HG02870 (cell line): Measurements from ENCODE around the gene KIF21A.
"Not testable (repeated sequence)": the region's sequence is repeated elsewhere in the genome, so short reads cannot be mapped to it uniquely, and the experiment has no call there.

ENCODE experiments used
- ATAC-seq: cut with Tn5 transposase; IDR thresholded peaks from one replicate; pipeline ENCODE4 v1.9.1; 2021; ENCODE audit warnings: mild to moderate bottlenecking, moderate library complexity; ENCODE audit not compliant: unreplicated experiment

KIF21A gene

DNA sequence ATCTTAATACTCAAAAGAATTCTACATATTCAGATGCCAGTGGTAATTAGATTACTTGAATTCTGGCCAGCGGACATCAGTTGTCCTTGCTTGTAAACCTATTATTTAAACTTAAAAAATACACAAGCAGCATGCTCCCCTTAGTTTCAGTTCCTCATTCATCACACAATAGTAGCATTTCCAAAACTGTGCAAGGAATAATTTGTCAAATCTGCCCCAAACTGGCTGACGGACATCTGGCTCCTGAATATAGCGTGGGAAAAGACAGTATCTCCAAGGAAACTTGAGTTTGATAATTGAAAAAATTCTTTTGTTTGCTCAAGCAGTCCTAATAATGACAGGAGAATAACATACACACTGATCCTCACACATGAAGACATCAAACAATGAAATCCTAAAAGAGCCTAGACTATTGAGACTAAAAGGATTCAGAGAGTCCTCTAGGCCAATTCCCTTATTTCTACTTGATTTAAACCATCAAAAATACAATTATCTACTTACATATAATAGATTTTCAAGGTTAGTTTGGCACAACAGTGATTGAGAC, 90.4 kb downstream of the KIF21A start:
- no peak for ATAC-seq

DNA sequence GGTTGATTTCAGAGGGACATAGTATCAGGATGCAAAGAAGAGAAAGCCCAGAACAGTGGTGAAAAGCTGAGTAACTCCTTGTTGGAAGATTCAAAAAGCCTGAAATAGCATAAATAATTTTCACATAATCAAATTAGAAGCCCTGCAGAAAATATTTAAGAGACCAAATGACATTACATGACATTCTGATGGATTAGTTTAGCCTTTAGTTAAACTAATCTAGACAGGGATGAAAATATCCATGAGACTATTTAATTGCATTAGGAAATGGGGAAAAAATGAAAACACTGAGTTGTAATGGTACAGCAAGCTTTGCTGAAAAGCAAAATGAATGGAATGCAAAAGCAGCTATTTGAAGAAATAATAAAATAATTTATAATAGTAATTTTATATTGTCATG, 91.8 kb downstream of the KIF21A start:
- ATAC-seq: no peak

DNA sequence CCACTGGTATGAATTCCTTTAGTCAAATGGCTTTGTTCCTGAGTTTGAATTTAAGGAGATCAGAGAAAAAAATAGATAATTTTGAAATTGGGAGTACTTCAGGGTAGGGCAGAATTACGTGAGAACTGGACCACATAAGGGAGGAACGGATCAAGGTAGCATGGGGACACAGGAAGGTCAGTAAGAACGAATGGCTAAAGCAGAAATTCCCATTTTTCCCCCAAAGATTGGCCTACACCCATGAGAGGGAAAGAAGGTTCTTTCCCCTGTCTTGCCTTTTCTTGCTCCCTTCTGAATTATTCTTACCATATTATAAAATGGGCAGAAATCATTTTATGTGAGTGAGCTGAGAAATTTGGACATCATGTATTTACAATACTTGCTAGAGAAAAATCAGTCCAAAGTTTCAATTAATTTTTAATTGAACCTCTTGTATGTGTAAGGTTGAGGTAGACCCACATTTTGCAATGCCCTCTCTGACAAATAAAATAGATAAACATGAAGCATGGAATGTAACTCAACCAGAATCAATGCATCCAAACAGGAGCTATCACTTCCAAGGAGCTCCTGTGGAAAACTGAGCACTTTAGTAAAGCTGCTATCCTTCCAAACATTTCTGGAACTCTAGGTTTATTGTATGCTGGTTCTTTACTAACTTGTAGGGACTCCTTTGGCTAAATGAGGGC, 93.8 kb downstream of the KIF21A start:
- ATAC-seq: no peak

DNA sequence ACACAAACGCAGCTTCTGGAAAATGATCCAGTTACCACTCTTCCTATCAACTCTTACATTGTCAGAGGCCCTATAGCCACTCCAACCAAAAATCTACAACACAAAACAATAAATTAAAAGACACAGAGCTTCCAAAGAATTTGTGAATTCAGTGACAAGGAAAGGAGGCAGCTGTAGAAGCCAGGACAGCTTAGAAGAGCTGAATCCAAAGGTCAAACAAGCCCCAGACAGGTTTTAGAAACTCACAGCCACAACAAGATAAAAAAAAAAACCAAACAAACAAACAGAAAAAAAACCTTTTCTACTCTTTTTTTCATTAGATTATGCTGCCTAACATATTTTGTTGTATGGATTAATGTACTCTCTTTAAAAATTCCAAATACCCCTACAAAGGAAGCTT, 94.4 kb downstream of the KIF21A start:
- no peak for ATAC-seq

DNA sequence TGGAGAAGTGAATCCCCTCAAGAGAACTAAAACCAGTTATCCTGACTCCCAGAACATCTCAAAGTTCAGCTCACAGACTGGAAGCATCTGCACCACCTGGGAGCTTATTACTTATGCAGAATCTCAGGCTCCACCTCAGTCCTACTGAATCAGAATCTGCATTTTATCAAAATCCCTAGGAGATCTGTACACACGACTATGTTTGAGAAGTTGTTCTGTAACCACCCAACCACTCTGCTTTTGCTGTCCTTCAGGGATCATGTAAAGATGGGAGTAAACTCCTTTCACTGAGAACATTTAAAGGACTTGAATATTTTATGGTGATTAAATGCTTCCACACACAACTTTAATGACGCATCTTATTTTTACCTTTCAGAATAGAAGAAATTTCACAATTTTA, 98.0 kb downstream of the KIF21A start:
- ATAC-seq: no peak

DNA sequence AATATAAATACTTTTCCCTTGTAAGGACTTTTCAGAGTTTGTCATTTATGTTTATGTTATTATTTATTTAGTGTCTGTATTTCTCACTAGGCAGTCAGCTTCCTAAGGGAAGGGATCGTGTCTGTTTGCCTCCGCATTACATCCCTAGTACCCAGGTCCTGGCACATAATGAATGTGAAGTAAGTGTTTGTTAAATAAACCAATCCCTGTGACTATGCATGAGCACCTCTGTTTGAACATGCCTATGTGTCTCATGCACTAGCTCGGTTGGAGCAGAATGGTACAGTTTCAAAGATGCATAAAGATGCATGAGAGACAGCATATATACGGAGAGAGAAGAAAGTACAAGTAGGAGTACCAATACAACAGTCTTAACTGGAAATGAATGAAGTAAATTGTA, 99.3 kb downstream of the KIF21A start:
- no peak for ATAC-seq

DNA sequence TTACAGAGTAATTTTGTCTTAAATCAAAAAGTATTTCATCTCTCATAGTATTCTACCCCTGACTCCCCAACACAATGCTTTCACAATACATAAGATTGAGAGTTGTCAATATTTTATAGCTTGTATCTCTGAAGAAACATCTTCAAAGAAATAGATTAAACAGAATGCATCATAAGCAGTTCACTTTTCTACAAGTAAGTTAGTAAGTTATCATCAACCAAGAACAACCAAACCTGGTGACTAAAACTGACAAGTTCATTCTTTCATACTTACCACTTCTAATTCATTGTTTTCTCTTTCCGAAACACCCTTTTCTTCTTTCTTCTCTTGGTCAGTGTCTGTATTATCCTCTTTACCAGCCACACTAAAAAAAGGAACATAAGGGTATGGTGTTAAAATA, 101.2 kb downstream of the KIF21A start:
- no peak for ATAC-seq

DNA sequence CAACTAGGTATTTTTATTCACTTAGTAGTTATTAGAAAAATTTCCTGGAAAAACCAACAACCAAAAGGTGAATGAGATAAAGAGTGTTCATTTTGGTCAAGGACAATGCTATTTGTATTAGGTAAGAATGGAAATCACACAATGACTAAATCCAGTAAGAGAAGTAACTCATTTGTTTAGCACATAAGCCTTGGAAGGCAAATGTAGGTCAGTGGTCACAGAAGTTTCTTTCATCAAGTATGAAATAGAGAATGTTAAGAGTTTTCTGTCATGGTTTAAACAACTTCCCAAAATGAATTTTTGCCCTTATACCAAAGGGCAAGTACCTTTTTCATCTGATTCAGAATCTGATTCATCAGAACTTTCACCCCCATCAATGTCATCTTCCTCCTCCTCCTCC, 101.7 kb downstream of the KIF21A start:
- peak; percentile 95 for ATAC-seq

DNA sequence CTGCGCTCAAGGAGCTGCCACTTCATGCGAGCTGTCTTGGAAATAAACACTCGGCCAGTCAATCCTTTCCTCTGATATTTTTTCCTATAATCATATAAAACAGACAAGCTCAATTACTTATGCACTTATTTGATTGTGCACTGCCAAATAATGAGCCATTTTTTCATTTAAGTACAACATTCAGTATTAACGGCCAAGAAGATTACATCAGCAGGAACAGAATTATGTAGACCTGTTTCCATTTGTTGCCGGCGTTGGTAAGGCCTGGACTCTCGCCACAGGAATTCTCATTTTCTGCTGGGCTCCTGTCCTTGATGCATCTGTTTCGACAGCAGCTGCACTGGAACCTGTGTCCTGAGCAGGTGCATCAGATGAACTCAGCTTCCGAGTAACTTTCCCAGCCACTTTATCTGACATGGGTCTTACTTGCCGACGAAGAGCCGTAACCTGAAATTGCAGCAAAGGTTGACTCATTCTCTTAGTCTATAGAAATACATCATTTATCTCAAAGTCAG, 110.2 kb downstream of the KIF21A start:
- no peak for ATAC-seq

DNA sequence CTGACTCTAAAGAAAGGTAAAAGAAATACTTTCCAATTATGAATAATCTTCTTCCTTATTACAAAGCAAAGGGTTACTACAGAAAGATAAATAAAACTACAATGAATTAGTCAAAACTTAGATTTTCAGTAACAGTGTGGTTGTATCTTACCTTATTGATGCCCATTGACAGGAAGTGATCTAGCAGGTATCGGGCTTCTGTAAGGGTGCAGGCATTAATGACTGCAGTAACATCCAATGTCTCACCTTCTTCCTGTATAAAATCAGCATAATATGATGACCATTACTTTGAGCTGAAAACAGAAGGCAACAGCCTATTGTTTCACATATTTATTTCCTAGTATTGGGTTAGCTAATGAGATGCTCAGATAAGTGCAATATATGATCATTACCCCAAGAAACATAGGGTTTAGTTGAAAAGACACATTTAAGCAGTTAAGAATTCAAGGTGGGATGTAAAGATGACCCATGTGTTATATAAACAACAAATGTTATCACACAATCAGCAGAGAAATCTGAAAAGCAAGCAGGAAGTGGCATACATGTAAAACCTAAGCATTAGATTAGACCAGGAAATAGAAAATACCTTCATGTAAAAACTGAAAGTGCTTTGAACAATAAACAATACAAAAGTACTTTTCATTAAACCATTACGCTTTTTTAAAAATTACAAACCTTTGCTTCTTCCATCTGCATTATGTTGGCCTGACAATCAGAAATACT, 111.2 kb downstream of the KIF21A start:
- no peak for ATAC-seq

DNA sequence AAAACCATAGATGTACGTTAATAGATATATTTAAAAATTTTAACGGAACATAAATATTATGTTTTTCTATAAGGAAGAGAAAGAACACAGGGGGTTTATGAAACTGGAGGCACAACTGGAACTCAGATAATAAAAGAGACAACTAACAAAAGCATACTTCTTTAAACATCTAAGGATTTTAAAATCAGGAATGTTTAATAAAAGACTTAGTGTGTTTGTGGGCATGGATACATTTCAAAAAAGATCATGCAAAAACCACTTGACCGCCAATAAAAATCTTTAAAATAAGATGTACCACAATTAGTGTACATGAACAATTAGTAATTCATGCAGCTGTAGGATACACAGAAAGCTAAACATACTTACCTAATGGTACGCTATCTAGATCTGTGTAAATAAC, 113.0 kb downstream of the KIF21A start:
- ATAC-seq: no peak

DNA sequence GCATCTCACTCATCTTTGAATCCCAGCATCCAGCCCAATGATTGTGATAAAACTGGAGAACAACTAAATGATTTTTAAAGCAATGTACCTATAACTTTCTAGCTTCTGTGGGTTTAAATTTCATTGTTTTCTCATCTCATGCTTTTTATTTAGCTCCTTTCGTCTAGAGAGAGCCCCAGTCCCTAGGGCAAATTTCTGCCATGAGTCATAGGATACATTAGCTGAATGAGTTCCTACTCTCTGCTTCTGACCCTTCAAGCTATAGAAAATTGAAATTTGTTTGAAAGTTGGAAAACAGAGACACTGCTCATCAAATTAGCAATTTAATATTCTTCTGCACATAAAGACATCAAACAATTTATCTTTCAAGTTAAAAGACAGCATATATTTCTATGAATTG, 113.9 kb downstream of the KIF21A start:
- no peak for ATAC-seq

DNA sequence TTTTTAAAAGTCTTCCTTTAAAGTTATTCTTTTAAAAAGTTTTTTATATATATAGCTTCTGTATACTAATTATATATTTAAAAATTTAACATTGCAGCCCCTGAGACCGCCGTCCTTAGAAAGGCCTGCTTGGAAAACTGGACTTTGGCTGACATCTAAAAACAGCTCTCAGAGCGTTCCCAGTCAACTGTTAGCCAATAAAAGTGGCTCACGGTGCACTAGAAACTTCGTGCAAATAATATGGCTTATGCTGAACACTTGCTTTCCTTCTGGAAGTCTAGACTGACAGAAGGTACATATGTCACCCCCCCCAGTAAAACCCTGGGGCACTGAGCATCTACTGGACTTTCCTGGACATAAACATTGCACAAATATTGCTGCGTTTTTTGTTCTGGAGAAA, 115.0 kb downstream of the KIF21A start:
- ATAC-seq: no peak

DNA sequence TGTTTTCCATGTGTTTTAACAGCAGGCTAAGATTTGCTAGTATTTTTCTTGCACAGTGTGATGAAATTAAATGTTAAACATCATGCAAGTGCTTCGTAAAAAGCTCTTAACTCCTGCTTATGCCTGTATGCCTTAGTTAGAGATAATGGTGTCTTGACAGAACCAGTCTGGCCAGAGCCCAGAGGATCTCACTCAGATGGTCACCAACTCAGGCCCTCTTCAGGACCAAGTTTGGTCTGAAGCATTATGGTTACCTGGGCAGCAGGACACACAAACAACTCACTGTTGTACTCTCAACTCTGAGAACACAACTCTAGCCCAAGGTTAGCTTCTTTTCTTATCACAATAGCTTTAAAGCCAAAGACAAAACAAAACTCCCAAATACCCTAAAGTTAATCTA, 115.4 kb downstream of the KIF21A start:
- ATAC-seq: no peak

DNA sequence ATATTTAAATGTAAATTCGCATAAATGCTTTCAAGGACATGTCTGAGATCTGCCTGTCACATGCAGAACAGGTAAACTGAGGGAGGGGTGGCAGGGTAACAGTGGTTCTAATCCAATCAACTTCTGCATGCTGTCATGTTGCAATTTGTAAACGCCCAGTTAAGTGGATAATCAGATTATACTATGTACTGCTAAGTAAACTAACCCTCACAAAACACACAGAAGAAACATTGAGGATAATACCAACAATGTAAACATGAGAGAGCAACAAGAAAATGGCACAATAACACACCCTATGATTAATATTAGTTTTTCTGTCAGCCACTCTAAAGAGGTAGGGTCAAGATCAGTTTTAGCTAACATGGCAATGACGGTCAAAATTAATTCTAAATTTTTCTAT, 123.7 kb downstream of the KIF21A start:
- ATAC-seq: no peak

DNA sequence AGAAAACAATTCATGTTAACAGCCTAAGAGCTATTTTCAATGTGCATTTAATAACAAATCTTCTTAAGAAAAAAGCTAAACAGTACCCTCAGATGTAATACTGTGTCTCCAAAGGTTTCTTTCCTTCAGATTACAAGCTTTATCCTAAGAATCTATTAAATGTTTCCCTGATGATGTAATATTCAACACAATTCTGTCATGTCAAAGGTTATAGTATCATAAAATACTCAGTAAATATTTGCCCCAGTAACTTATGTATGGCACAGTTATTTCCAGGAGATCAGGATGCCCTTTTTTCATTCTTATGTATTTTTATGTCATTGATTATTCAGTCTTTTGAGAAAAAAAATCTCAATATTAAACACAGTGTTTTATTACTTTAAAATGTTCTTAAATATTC, 128.4 kb downstream of the KIF21A start:
- no peak for ATAC-seq

DNA sequence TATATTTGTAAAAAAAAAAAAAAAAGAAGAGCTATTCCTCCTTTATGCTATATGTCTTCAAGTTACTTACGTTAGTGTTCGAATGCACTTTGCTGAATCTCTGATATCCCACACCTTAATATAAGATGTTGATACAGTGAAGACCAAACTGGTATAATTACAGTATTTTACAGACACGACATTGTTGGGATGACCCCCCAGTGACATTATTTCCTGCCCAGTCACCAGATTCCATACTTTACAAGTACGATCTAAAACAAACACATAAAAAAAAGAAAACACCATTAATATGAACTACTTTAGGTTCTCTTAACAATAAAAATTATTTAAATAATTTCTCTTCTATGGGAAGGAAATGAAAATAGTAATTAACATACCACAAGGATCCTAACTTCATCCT, 133.4 kb downstream of the KIF21A start:
- ATAC-seq: no peak

DNA sequence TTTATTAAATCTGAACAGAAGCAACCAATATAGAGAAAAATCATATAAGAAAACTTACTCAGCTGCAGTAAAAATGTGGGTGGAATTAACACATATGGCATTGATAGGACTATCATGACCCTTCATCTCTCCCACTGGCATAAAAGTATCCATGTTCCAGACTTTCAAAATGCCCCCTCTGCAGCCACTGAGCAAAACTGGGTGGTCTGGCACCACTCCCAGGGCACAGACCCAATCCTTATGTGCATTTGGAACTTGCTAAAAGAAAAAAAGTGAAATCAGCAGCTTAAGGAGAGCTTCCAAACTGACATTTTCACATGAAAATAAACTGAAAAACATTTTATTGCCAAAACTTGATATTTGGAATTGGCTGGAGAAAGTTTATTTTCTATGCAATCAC, 141.5 kb downstream of the KIF21A start:
- no peak for ATAC-seq

DNA sequence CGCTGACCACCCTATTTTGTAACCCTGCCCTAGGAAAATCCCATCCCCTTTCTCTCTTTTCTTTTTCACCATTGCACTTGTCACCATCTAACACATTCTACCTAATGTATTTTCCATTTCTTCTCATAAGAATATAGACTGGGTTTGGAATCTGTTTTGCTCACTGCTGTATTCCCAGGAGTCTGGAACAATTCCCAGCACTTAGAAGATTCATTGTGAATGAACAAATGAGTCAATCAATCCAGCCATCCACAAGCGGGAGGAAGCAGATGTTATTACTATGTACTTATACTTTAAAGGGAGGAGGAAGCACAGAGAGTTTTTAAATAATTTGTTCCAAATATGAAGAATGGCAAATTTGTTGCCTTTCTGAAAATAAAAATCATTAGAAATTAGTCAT, 142.1 kb downstream of the KIF21A start:
- ATAC-seq: no peak

DNA sequence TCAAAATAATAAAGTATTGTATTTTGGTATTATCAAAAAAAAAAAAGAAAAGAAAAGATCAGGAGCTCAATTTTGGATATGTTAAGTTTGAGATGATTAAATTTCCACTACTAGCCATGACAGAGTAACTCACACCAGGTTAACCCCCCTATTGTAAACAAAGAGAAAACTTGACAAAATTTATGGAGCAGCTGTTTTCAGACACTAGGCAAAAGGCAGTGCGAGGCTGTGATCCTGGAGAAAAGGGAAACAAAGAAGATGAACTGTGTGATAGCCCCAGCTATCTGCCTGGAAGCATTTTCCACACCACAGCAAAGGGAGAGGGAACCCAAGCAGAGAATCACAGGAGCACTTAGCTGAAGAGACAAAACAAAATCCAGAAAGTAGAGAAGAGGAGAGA, 145.0 kb downstream of the KIF21A start:
- no peak for ATAC-seq

DNA sequence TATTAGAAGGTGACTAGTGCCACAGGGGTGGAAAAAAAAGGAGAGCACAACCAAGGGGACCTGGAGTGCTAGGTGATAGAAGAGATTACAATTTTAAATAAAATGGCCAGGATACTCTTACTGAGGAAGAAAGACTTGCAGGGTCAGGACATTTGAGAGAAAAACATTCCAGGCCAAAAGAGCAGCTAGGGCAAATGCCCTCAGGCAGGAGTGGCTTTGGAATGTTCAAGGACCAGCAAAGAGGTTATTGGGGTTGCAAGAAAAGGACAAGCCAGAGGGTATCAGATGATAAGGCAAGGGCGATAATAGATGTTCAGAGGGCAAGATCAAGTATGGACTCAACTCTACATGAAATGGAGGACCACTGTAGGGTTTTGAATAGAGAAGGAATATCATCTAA, 146.4 kb downstream of the KIF21A start:
- ATAC-seq: no peak

DNA sequence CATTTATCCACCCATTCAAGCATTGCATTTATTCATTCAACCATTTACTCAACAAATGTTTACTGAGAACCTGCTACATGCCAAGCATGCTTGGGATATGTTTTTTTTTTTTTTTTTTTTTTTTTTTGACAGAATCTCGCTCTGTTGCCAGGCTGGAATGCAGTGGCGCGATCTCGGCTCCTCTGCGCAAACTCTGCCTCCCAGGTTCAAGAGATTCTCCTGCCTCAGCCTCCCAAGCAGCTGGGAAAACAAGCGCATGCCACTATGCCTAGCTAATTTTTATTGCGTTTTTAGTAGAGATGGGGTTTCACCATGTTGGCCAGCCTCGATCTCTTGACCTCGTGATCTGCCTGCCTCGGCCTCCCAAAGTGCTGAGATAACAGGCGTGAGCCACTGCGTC, 147.3 kb downstream of the KIF21A start:
- ATAC-seq: not testable (repeated sequence)
